GM21528 (cell line): Measurements from ENCODE around the gene FAM107A.

Experiments used
- ATAC-seq: cut with Tn5 transposase; IDR thresholded peaks from one replicate; pipeline ENCODE4 v1.9.1; 2021; ENCODE audit warnings: mild to moderate bottlenecking, moderate library complexity; ENCODE audit not compliant: unreplicated experiment, low FRiP score

FAM107A gene

DNA sequence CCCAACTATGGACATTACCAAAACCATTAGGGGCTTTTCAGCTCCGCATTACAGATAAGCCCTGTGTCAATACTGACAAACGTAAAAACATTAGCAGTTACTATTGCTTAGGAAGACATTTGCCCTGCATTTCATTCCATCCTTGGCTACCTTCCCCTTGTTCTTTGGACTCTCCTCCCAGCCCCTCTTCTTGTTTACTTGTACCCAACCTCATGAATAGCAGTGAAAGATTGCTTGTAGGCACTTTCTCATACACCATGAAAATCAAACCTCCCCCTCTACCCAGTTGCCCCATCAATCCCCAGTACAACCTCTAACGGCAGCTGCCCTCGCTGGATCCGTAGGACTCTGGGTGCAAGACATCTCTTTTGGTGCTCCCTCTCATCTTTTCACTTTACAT, 16.9 kb upstream of the FAM107A start:
- ATAC-seq, result no peak

GRCh38 chr3:58591517-58592510, 14.6 kb upstream of the FAM107A start:
- ATAC-seq, result no peak

DNA sequence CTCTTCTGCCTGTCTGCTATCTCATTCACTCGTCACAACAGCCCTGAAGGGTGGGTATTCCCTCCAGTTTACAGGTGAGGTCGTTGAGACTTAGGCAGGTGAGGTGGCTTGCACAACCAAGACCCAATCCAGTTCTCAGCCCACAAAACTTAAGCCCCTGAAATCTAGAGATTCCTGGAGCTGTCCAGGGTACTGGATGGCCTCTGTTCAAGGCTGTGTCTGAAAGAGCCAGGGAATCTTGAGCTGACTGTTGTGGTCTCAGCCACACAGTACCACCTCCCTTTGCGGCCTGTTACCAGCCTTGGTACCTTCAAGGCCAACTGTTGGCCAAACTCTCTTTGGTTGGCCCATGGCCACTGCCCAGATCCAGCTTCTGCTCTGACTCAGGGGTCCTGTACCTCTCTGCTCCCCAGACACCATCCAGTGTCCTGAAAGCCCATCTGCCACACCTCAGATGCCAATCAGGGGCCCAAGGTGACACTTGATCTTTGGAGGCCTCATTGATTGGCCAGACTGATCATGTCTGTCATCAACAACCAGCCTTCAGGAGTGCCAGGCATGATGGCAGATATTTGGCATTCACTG, 10.9 kb upstream of the FAM107A start:
- no peak for ATAC-seq

DNA sequence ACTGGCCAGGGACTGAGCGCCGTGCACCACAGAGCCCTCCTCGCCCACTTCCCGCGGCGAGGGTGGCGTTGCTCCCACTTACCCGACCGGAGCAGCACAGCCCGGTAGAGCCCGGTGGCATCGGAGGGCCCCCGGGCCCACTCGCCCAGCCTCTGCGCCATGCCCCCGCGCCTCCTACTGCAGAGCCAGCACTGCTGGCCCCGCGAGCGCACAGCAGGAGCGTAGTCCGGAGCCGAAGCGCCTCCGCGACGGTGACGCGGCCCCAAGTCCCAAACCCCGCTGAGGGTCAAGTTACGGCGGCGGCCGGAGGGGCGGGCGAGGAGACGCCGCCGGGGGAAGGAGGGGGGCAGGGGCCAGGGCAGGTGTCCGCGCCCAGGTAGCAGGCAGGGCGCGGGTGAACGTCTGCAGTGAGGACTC, 9.6 kb upstream of the FAM107A start:
- no peak for ATAC-seq

DNA sequence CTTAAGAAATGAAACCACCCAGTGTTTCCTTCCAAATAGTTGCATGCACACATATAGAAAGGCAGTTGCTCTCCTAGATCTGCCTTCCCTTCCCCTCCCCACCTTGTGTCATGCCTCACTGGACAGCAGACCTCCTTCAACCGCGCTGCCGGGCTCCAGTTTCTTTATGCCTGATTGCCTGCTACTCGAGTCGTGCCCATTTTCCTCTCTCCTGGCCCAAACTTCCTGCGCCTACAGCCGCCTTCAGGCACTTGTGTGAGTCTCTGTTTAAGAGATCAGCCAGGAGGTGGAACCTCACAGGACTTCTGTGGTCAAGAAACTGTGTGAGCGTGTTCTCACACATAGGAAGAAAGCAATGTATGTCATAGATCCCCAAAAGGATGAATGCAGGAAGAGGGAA, 8.8 kb upstream of the FAM107A start:
- no peak for ATAC-seq

DNA sequence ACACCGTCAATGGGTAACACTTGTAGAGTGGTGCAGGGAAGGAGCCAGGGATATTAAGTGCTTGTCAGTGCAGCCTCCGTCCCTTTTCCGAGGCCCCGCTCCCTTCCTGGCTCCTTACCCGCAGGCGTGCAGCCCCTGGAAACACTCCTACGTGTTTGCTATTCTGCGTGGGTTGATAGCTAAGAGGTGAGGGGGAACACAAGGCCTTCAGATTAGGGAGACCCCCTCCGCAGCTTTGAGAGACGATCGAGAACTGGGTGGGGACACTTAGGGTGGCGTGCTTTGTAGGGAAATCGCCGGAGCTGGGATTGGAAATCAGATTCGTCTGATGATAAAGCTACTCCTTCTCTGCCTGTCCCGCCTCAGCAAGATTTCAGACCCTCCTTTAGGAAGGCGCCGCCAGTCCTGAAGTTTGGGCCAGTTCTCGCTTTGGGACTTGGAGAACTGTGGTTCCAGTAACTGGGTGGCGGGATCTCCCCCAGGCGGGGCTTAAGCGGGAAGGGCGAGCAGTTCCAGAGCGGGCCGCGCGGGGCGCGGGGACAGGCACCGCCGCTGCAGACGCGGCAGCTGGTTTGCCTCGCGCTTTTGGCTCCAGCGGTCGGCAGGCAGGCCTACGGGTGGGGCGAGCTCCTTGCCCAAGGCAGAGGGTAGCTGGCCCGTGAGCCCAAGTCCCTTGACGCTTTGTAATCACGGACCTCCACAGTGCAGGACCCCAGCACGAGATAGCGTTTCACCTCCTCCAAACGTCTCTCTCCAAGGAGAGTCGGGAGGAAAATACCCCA, 8.0 kb upstream of the FAM107A start:
- peak; percentile 71 for ATAC-seq

GRCh38 chr3:58584690-58585004, 7.5 kb upstream of the FAM107A start:
- no peak for ATAC-seq

GRCh38 chr3:58581328-58582091, 4.3 kb upstream of the FAM107A start:
- ATAC-seq, result no peak

- ATAC-seq, result no peak
Observed at GRCh38 chr3:58580826-58581327, 3.7 kb upstream of the FAM107A start.

DNA sequence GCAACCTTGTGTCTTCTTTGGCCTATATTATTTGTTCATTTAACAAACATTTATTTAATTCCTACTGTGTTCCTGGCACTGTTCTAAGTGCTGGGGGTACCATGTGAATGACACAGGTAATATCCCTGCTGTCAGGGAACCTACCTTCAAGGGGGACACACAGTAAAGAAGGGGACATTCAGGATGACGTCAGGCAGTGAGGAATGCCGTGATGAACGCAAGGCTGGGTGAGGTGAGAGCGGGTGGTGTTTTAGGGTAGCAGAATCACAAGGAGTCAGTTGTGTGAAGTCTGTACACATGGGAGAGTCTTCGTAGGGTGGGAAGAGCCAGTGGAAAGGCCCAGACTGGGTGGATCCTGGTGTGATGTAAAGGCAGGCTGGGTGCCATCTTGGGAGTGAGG, 1.7 kb upstream of the FAM107A start:
- ATAC-seq, result no peak

DNA sequence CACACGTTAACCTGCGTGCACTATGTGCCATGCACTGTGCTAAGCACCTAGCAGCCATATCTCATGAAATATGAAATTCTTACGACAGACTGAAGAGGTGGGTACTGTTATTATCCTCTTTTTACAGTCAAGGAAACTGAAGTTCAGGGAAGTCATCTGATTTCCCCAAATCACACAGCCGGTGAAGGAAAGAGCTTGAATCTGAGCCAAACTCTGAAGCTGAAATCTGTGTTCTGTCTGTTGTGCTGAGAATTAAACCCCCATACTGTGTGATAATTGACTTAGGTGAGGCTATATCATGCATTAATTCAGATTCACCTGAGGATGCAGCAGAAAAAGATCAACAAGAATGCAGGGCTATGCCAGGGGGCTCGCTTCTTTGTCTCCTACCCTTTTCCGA, 475 bp downstream of the FAM107A start:
- ATAC-seq, result no peak

GRCh38 chr3:58575971-58576652, 1.1 kb downstream of the FAM107A start:
- no peak for ATAC-seq

DNA sequence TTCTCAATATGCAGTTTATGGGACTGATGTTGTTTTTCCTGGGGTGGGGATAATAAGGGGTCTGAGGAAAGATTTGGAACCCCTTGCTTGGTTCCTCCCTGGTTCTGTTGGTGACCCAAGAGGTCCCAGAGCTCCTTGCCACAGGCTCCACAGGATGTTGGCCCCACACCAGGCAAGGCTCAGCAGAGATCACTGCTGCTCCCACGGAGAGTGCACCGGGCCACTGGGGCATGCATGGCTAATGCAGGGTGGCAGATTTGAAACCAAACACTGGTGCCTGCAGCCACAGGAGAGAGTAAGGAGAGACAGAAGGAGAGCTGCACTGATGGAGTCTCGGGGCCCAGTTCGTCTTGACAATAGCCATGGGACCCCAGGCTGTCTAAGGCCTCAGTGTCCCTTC, 2.5 kb downstream of the FAM107A start:
- ATAC-seq, result no peak

DNA sequence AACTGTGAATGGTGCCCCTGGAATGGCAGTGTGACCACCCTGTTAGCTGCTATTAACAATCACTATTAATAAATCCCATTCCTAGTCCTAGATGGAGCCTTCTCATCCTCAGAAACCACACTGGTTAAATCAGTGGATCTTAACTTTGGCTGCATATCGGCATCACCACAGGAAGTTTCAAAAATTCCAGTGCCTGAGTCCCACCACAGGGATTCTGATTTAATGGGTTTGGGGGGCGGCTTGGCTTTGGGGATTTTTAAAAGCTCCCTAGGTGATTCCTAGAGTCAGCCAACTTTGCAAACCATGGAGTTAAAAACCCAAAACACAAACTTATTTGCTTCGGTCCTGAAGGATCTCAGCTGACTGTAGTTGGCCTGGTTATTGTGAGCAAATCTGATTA, 3.1 kb downstream of the FAM107A start:
- no peak for ATAC-seq

GRCh38 chr3:58573640-58574039, 3.6 kb downstream of the FAM107A start:
- ATAC-seq, result no peak

DNA sequence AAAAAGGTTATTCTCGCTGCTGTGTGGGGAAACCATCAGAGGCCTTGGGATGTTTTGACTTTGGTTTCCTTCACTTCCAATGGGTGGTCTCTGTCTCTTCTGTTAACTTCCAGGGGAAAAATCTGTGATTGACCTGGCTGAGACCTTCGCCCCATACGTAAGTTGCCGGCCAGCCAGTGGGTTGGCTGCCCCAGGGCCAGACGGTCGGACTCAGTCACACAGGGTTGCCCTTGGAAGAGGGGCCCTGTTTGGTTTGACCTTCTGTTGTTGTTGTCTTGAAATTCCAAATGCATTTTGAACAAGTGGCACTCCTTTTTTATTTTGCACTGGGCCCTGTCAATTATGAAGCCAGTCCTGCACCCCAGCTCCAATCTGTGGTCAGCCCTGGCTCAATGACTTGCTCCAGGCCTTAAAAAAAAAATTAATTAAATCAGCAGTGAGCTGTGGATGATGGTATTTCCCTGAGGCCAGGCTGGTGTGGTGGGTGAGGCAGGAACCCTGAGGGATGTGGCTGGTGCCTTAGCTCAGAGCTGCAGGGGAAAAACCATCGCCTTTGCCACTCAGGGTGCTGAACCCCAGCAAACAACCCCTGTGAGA, 4.5 kb downstream of the FAM107A start:
- ATAC-seq, result no peak

GRCh38 chr3:58572013-58572633, 5.1 kb downstream of the FAM107A start:
- ATAC-seq, result no peak

- no peak for ATAC-seq
Observed at GRCh38 chr3:58570851-58571250, 6.3 kb downstream of the FAM107A start.
